A549 (cell line): ENCODE measurements around the gene C3orf18. TPM values are rescaled to one million over a fixed set of nuclear protein-coding genes. Genes with fewer than 3 reads are reported as not detected.
A peak's percentile ranks its signal among the peaks of the same experiment; 100 is the strongest.

ENCODE experiments used
- ATAC-seq, 2 experiments: fragments of 200-7000 bp in 1 of 2; fragments of >200 bp in 1 of 2; cut with Nextera tagmentation in 1 of 2; cut with Tn5 transposase in 1 of 2; 3 replicates each; pipeline versions ENCODE4 v1.8.0 to v1.9.1; 2018 to 2020; ENCODE audit warnings: mild to moderate bottlenecking in 1 of 2, moderate library complexity in 1 of 2
- CTCF ChIA-PET: fragments of 300-600 bp; sonication (Branson Sonifier 250); formaldehyde crosslinking; extraction: SDS; loops from one replicate; lab custom pipeline; 2021; ENCODE audit warnings: antibody characterized with exemption, inconsistent platforms; lab: Yijun Ruan, JAX
- POLR2A ChIA-PET: fragments of 350-600 bp; formaldehyde crosslinking; extraction: SDS; loops from one replicate; lab custom pipeline; 2021; ENCODE audit warnings: antibody characterized with exemption, inconsistent platforms; lab: Yijun Ruan, JAX
- DNase-seq, 2 experiments: peaks; one replicate each; pipeline versions ENCODE4 v3.0.0 to v3.0.0-alpha.2; 2011 to 2016; ENCODE audit warnings: low read depth in 1 of 2, low spot score in 1 of 2
- FAIRE-seq: peaks from 2 replicates; lab custom pipeline; 2011; peaks lifted over from hg19 to GRCh38; lab: Jason Lieb, UNC
- H3K27ac ChIP-seq, 2 experiments: fragments of >200 bp; sonication (Bioruptor Twin); formaldehyde crosslinking; 3 replicates each; pipeline ENCODE4 v1.5.1; 2016 to 2017
- H3K4me1 ChIP-seq: fragments of >200 bp; sonication (Bioruptor Twin); formaldehyde crosslinking; 3 replicates; pipeline ENCODE4 v1.6.1; 2016
- H3K4me2 ChIP-seq: fragments of >200 bp; sonication (Bioruptor Twin); formaldehyde crosslinking; 3 replicates; pipeline ENCODE4 v1.6.1; 2016
- H3K4me3 ChIP-seq: fragments of >200 bp; sonication (Bioruptor Twin); formaldehyde crosslinking; 3 replicates; pipeline ENCODE4 v1.5.1; 2016
- H3K9me3 ChIP-seq: fragments of >200 bp; sonication (Bioruptor Twin); formaldehyde crosslinking; 3 replicates; pipeline ENCODE4 v1.6.1; 2016
- EHF ChIP-seq: fragments of 250-450 bp; sonication (Bioruptor Pico); IDR thresholded peaks from 2 replicates; pipeline ENCODE4 v1.5.0; 2020; ENCODE audit warnings: mild to moderate bottlenecking
- EHMT2 ChIP-seq: fragments of 200-600 bp; sonication (generic); IDR thresholded peaks from 2 replicates; pipeline ENCODE4 v1.6.1; 2016; ENCODE audit warnings: antibody characterized with exemption, low read depth, mild to moderate bottlenecking, moderate library complexity
- EP300 ChIP-seq, 2 experiments: fragments of >200 bp; sonication (Bioruptor Twin); formaldehyde crosslinking; IDR thresholded peaks; 2 replicates in 1 of 2; 3 replicates in 1 of 2; pipeline ENCODE4 v1.6.1; 2016 to 2017
- ESRRA ChIP-seq: fragments of 150-350 bp; IDR thresholded peaks from 2 replicates; pipeline ENCODE4 v1.6.1; 2014; ENCODE audit warnings: mild to moderate bottlenecking, low read length, borderline replicate concordance
- FOSL2 ChIP-seq, 2 experiments: fragments of 450-650 bp in 1 of 2; fragments of >200 bp in 1 of 2; sonication (Bioruptor Twin) in 1 of 2; formaldehyde crosslinking; IDR thresholded peaks; 2 replicates each; pipeline versions ENCODE4 v1.5.0 to v1.6.1; 2016 to 2020; ENCODE audit warnings: mild to moderate bottlenecking in 1 of 2, moderate library complexity in 1 of 2
- HDAC2 ChIP-seq: fragments of 200-600 bp; sonication (generic); IDR thresholded peaks from 2 replicates; pipeline ENCODE4 v1.6.1; 2016
- HEYL ChIP-seq: fragments of 250-450 bp; sonication (Bioruptor Pico); IDR thresholded peaks from 2 replicates; pipeline ENCODE4 v1.8.0; 2021; ENCODE audit warnings: mild to moderate bottlenecking, moderate library complexity
- HOXB5 ChIP-seq: fragments of 250-450 bp; sonication (Bioruptor Pico); IDR thresholded peaks from 2 replicates; pipeline ENCODE4 v1.5.0; 2020; ENCODE audit warnings: mild to moderate bottlenecking, moderate library complexity
- JUN ChIP-seq, 2 experiments: fragments of >200 bp; sonication (Bioruptor Twin); formaldehyde crosslinking; IDR thresholded peaks; 2 replicates in 1 of 2; 3 replicates in 1 of 2; pipeline ENCODE4 v1.6.1; 2016 to 2017
- KDM1A ChIP-seq: fragments of 200-600 bp; sonication (generic); IDR thresholded peaks from 2 replicates; pipeline ENCODE4 v1.6.1; 2016; ENCODE audit warnings: low read depth, mild to moderate bottlenecking
- MAFK ChIP-seq: fragments of 450-650 bp; IDR thresholded peaks from 2 replicates; pipeline ENCODE4 v1.6.1; 2014; ENCODE audit not compliant: partially characterized antibody
- NFE2L2 ChIP-seq: fragments of 150-350 bp; conservative IDR thresholded peaks from 2 replicates; pipeline ENCODE4 v1.6.1; 2014; ENCODE audit warnings: low read length
- NR3C1 ChIP-seq: fragments of >200 bp; sonication (Bioruptor Twin); formaldehyde crosslinking; IDR thresholded peaks from 3 replicates; pipeline ENCODE4 v1.6.1; 2017
- PHF8 ChIP-seq: fragments of 200-600 bp; sonication (generic); IDR thresholded peaks from 2 replicates; pipeline ENCODE4 v1.6.1; 2016; ENCODE audit warnings: low read depth, mild to moderate bottlenecking, antibody characterized with exemption, moderate library complexity, borderline replicate concordance
- POLR2AphosphoS2 ChIP-seq: conservative IDR thresholded peaks from 2 replicates; pipeline ENCODE4 v1.6.1; 2012; ENCODE audit warnings: low read length, improper control_type of control experiment, inconsistent platforms
- RCOR1 ChIP-seq: fragments of 150-350 bp; IDR thresholded peaks from 2 replicates; pipeline ENCODE4 v1.6.1; 2014; ENCODE audit warnings: antibody characterized with exemption, low read length, low read depth
- RNF2 ChIP-seq: fragments of 200-600 bp; sonication (generic); IDR thresholded peaks from 2 replicates; pipeline ENCODE4 v1.6.1; 2016; ENCODE audit warnings: low read depth, mild to moderate bottlenecking, antibody characterized with exemption, moderate library complexity, borderline replicate concordance
- TP53 ChIP-seq: fragments of 250-450 bp; sonication (Bioruptor Pico); IDR thresholded peaks from 2 replicates; pipeline ENCODE4 v1.5.0; 2021; ENCODE audit warnings: mild to moderate bottlenecking, moderate library complexity
- ZC3H11A ChIP-seq: fragments of 450-650 bp; IDR thresholded peaks from 2 replicates; pipeline ENCODE4 v1.6.1; 2014; ENCODE audit warnings: antibody characterized with exemption, mild to moderate bottlenecking
- ZSCAN20 ChIP-seq: fragments of 250-450 bp; sonication (Bioruptor Pico); IDR thresholded peaks from 2 replicates; pipeline ENCODE4 v1.8.0; 2022; ENCODE audit warnings: mild to moderate bottlenecking, moderate library complexity
- WGBS: methylation state at CpG from one replicate; pipeline ENCODE4 v1.1.6; 2017; ENCODE audit errors: missing lambda C conversion rate; 5-methylcytosine and 5-hydroxymethylcytosine counted together
- polyA plus RNA-seq, 4 experiments: library from polyadenylated mRNA; depleted of rRNA in 3 of 4; stranded (reverse); fragments of >200 nt; fragmentation: RNase III in 1 of 4; extraction: RNeasy Plus Mini Kit Qiagen cat#74134 plus additional on column Dnase treatment in 1 of 4; gene quantifications; 2 replicates in 3 of 4; 3 replicates in 1 of 4; pipeline ENCODE4 v1.2.3, GENCODE V29; 2011 to 2017
- TF ChIP-seq, protein P1 (sequence below): fragments of >200 bp; sonication (Bioruptor Twin); formaldehyde crosslinking; IDR thresholded peaks from 3 replicates; pipeline ENCODE4 v1.5.1; 2016
- TF ChIP-seq, protein P2 (sequence below): IDR thresholded peaks from 2 replicates; pipeline ENCODE4 v1.6.1; 2012
- TF ChIP-seq, protein P3 (sequence below): fragments of 200-600 bp; sonication (generic); IDR thresholded peaks from 2 replicates; pipeline ENCODE4 v1.6.1; 2016; ENCODE audit warnings: antibody characterized with exemption, mild to moderate bottlenecking, moderate library complexity
- TF ChIP-seq, protein P4 (sequence below): IDR thresholded peaks from 2 replicates; pipeline ENCODE4 v1.6.1; 2012

C3orf18 gene
- polyA plus RNA-seq, 2 of the 4 experiments (the other 2 are of a cell fraction): 3.4 to 5.4 TPM

DNA sequence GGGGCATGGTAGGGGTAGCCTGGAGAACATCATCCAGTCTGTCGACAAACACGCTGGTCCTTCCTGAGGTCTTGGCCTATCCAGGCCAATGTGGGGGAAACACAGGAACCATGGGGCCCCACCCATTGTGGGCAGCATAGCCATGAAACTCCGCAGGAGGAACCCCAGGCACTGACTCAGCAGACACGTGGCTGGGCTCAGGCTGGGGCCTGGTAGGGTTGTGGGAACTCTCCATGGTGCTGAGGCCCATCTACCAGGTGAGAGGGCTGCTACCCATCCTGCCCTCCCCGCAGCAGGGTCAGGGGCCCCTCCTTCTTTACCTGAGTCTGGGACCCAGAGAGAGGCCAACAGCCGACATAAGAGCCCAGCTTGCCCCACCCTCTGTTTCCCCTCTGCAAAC lies 41.6 kb downstream of the C3orf18 start:
- Histone ChIP-seq H3K4me3 (no peak overlapping the region), H3K27ac (no peak overlapping the region)
- ATAC-seq: peak; percentile 63 to 72; a peak in 4 of 6 replicates
- peak; percentile 19 to 40 for DNase-seq
- POLR2A ChIA-PET: no interaction called here
- TF ChIP-seq MAFK (peak; percentile 20), JUN (IDR thresholded peaks at IDR 0.05) (no peak), EHMT2 (0 out of 2 replicates have a peak, but pooled peaks have one; percentile 58), HDAC2 (no peak), NFE2L2 (no peak)
- TF ChIP-seq, protein P1, sequence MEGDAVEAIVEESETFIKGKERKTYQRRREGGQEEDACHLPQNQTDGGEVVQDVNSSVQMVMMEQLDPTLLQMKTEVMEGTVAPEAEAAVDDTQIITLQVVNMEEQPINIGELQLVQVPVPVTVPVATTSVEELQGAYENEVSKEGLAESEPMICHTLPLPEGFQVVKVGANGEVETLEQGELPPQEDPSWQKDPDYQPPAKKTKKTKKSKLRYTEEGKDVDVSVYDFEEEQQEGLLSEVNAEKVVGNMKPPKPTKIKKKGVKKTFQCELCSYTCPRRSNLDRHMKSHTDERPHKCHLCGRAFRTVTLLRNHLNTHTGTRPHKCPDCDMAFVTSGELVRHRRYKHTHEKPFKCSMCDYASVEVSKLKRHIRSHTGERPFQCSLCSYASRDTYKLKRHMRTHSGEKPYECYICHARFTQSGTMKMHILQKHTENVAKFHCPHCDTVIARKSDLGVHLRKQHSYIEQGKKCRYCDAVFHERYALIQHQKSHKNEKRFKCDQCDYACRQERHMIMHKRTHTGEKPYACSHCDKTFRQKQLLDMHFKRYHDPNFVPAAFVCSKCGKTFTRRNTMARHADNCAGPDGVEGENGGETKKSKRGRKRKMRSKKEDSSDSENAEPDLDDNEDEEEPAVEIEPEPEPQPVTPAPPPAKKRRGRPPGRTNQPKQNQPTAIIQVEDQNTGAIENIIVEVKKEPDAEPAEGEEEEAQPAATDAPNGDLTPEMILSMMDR: no peak
- TF ChIP-seq, protein P2, sequence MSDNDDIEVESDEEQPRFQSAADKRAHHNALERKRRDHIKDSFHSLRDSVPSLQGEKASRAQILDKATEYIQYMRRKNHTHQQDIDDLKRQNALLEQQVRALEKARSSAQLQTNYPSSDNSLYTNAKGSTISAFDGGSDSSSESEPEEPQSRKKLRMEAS: peak; percentile 46
- TF ChIP-seq, protein P3, sequence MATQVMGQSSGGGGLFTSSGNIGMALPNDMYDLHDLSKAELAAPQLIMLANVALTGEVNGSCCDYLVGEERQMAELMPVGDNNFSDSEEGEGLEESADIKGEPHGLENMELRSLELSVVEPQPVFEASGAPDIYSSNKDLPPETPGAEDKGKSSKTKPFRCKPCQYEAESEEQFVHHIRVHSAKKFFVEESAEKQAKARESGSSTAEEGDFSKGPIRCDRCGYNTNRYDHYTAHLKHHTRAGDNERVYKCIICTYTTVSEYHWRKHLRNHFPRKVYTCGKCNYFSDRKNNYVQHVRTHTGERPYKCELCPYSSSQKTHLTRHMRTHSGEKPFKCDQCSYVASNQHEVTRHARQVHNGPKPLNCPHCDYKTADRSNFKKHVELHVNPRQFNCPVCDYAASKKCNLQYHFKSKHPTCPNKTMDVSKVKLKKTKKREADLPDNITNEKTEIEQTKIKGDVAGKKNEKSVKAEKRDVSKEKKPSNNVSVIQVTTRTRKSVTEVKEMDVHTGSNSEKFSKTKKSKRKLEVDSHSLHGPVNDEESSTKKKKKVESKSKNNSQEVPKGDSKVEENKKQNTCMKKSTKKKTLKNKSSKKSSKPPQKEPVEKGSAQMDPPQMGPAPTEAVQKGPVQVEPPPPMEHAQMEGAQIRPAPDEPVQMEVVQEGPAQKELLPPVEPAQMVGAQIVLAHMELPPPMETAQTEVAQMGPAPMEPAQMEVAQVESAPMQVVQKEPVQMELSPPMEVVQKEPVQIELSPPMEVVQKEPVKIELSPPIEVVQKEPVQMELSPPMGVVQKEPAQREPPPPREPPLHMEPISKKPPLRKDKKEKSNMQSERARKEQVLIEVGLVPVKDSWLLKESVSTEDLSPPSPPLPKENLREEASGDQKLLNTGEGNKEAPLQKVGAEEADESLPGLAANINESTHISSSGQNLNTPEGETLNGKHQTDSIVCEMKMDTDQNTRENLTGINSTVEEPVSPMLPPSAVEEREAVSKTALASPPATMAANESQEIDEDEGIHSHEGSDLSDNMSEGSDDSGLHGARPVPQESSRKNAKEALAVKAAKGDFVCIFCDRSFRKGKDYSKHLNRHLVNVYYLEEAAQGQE: peak; percentile 88
- TF ChIP-seq, all 56 proteins: peak for 4
- CTCF ChIA-PET: interaction anchor here (5.5 kb wide), 1 partner anchor 17 kb away, joined by 35 read pairs; no protein-coding TSS in a partner anchor
- 50% methylated on average over 4 of the region's 6 CpGs for WGBS
- Histone ChIP-seq H3K9me3 (no peaks in the 10 kb centered on the region), H3K4me2 (no peak overlapping the region), H3K4me1 (no peaks in the 10 kb centered on the region)
- FAIRE-seq: no peak

DNA sequence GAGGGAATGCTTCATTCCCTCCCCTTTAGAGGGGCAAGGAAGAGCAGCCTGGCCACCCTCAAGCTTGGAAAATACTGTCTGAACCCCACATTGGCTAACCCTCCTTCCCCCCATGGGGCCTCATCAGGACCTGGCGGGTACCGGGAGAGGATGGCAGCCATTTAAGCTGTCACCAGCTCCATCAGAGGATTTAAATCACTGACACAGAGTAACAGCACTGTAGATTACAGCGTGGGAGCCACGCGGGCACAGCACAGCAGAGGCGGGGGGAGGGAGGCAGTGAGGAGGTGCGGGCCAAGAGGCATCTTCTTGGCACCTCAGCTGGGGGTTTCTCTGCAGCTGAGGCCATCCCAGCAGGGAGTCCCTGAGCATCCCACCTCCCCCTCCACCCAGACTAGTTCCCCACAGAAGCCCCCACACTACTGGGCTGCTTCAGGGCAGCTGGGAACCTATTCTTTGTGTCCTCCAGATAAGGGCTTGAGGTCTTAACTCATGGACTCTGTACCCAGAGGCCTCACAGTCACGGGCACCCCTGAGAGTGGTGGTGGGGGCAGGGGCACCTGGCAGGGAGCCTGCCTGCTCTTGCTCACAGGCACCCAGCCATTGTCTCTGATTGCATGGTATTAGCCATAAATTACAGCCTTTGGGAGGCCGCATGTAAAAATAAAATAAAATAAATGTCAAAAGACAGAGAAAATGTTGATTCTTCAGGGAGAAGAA lies 42.2 kb downstream of the C3orf18 start:
- Histone ChIP-seq H3K9me3 (no peaks in the 10 kb centered on the region), H3K4me1 (no peaks in the 10 kb centered on the region), H3K4me3 (no peak overlapping the region), H3K4me2 (no peak overlapping the region), H3K27ac (no peak overlapping the region)
- TF ChIP-seq EHMT2: no peak
- no peak for TF ChIP-seq HOXB5 (CRISPR knock-in tag)
- TF ChIP-seq KDM1A: no peak
- no peak for TF ChIP-seq RNF2
- no peak for TF ChIP-seq HEYL
- TF ChIP-seq POLR2AphosphoS2: no peak
- no peak for ATAC-seq
- FAIRE-seq: no peak
- CTCF ChIA-PET: interaction anchor here (0.7 to 5.5 kb wide), 3 partner anchors 15 to 90 kb away, joined by 3 to 35 read pairs (median 4); no protein-coding TSS in a partner anchor
- POLR2A ChIA-PET: no interaction called here
- DNase-seq: no peak
- 48% methylated on average over 3 of the region's 9 CpGs for WGBS

DNA sequence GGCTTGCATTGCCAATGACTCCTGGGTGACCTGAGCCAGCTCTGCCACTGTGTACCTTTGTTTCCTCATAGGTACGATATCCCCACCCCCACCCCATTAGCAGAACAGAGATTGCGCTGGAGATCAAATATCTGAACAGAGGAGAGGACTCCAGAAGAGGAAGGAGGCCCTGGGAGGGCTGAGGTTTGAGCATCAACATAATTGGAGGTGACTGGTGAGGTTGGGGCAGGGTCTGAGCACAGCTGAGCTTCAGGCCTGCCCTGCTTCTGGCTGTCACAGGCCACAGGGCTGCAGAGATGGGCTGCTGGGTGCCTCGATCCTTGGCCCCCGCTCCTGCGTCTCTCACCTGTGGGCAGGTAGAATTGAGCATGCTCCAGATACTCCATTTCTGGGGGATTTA lies 42.8 kb downstream of the C3orf18 start:
- POLR2A ChIA-PET: no interaction called here
- FAIRE-seq: no peak
- H3K4me3 ChIP-seq: no peak overlapping the region
- WGBS: 56% methylated on average over 2 of the region's 5 CpGs
- no peaks in the 10 kb centered on the region for H3K9me3 ChIP-seq
- no peak overlapping the region for H3K4me2 ChIP-seq
- no peaks in the 10 kb centered on the region for H3K4me1 ChIP-seq
- no peak overlapping the region for H3K27ac ChIP-seq
- no peak for DNase-seq
- TF ChIP-seq EHMT2: no peak
- no peak for TF ChIP-seq TP53 (CRISPR knock-in tag)
- no peak for TF ChIP-seq ZSCAN20 (CRISPR knock-in tag)
- no peak for TF ChIP-seq EP300 (IDR thresholded peaks at IDR 0.05)
- no peak for TF ChIP-seq NR3C1
- TF ChIP-seq, protein P2: no peak
- no peak for TF ChIP-seq ESRRA
- TF ChIP-seq RCOR1: no peak
- TF ChIP-seq MAFK: no peak
- TF ChIP-seq ZC3H11A: no peak
- TF ChIP-seq FOSL2 (IDR thresholded peaks at IDR 0.05): no peak
- no peak for TF ChIP-seq FOSL2 (CRISPR knock-in tag; IDR thresholded peaks at IDR 0.05)
- TF ChIP-seq EHF (CRISPR knock-in tag): no peak
- no peak for TF ChIP-seq HOXB5 (CRISPR knock-in tag)
- no peak for TF ChIP-seq PHF8
- no peak for TF ChIP-seq NFE2L2
- TF ChIP-seq, protein P4, sequence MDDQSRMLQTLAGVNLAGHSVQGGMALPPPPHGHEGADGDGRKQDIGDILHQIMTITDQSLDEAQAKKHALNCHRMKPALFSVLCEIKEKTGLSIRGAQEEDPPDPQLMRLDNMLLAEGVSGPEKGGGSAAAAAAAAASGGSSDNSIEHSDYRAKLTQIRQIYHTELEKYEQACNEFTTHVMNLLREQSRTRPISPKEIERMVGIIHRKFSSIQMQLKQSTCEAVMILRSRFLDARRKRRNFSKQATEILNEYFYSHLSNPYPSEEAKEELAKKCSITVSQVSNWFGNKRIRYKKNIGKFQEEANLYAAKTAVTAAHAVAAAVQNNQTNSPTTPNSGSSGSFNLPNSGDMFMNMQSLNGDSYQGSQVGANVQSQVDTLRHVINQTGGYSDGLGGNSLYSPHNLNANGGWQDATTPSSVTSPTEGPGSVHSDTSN: no peak
- CTCF ChIA-PET: interaction anchor here (0.7 to 5.5 kb wide), 5 partner anchors 14 to 177 kb away, joined by 3 to 35 read pairs (median 4); no protein-coding TSS in a partner anchor
- ATAC-seq: no peak
